PC-9 (cell line): ENCODE measurements around the gene KRABD2.

Experiments used
- BruUV-seq: library from RNA; stranded (reverse); fragments of 400-500 nt; replicated peaks from 2 replicates; lab custom pipeline; 2021; lab: Mats Ljungman, UMichigan
- CTCF ChIA-PET: fragments of 300-600 bp; sonication (Branson Sonifier 250); formaldehyde crosslinking; loops from one replicate; lab custom pipeline; 2022; ENCODE audit warnings: antibody characterized with exemption; lab: Charles Lee
- POLR2A ChIA-PET: fragments of 300-600 bp; sonication (Branson Sonifier 250); formaldehyde crosslinking; loops from one replicate; lab custom pipeline; 2022; ENCODE audit warnings: antibody characterized with exemption; ENCODE audit not compliant: unreplicated experiment; lab: Charles Lee
- DNase-seq, 2 experiments: peaks; one replicate each; pipeline versions ENCODE4 v3.0.0 to v3.0.0-alpha.2; 2015 to 2022; ENCODE audit warnings: mixed read lengths in 1 of 2
- H2AFZ ChIP-seq: fragments of 200-600 bp; sonication (generic); 2 replicates; pipeline ENCODE4 v1.8.1; 2017; ENCODE audit warnings: antibody characterized with exemption
- H3F3A ChIP-seq: fragments of 200-600 bp; sonication (generic); 2 replicates; pipeline ENCODE4 v1.8.1; 2017; ENCODE audit warnings: antibody characterized with exemption, mild to moderate bottlenecking, low read depth; ENCODE audit not compliant: insufficient read depth
- H3K27ac ChIP-seq: fragments of 200-600 bp; sonication (generic); 2 replicates; pipeline ENCODE4 v1.6.1; 2016; ENCODE audit warnings: mixed run types
- H3K27me3 ChIP-seq: fragments of 200-600 bp; sonication (generic); 2 replicates; pipeline ENCODE4 v1.6.1; 2016; ENCODE audit warnings: low read depth, mixed run types; ENCODE audit not compliant: insufficient read depth
- H3K36me3 ChIP-seq: fragments of 200-600 bp; sonication (generic); 2 replicates; pipeline ENCODE4 v1.6.1; 2016; ENCODE audit warnings: low read depth, mixed run types
- H3K4me1 ChIP-seq: fragments of 200-600 bp; sonication (generic); replicated peaks from 2 replicates; pipeline ENCODE4 v1.6.1; 2016; ENCODE audit warnings: mixed run types; ENCODE audit not compliant: insufficient read depth
- H3K4me2 ChIP-seq: fragments of 200-600 bp; sonication (generic); 2 replicates; pipeline ENCODE4 v1.6.1; 2017; ENCODE audit warnings: mixed run types
- H3K4me3 ChIP-seq: fragments of 200-600 bp; sonication (generic); 2 replicates; pipeline ENCODE4 v1.6.1; 2016; ENCODE audit warnings: mixed run types
- H3K79me2 ChIP-seq: fragments of 200-600 bp; sonication (generic); 2 replicates; pipeline ENCODE4 v1.6.1; 2017; ENCODE audit warnings: low read depth, mixed run types
- H3K9me2 ChIP-seq: fragments of 200-600 bp; sonication (generic); 2 replicates; pipeline ENCODE4 v1.8.1; 2017; ENCODE audit warnings: mild to moderate bottlenecking; ENCODE audit not compliant: insufficient read depth
- H3K9me3 ChIP-seq: fragments of 200-600 bp; sonication (generic); 2 replicates; pipeline ENCODE4 v1.8.1; 2016; ENCODE audit warnings: low read depth; ENCODE audit not compliant: insufficient read depth
- H4K20me1 ChIP-seq: fragments of 200-600 bp; sonication (generic); 2 replicates; pipeline ENCODE4 v1.8.1; 2017; ENCODE audit not compliant: insufficient read depth
- CTCF ChIP-seq: fragments of 200-600 bp; sonication (generic); conservative IDR thresholded peaks from 2 replicates; pipeline ENCODE4 v1.6.1; 2017; ENCODE audit warnings: mixed run types, antibody characterized with exemption, mild to moderate bottlenecking, moderate library complexity
- EZH2 ChIP-seq: fragments of 200-600 bp; sonication (generic); IDR thresholded peaks from 2 replicates; pipeline ENCODE4 v1.8.0; 2017; ENCODE audit warnings: antibody characterized with exemption, low read depth
- intact Hi-C: fragments of 100-400 bp; cut with micrococcal nuclease; formaldehyde crosslinking; loops from one replicate; pipeline ENCODE4 v1.10.0; 2022; ENCODE audit not compliant: unreplicated experiment

KRABD2 gene

GRCh38 chr17:8339540-8339939 lies 37.0 kb downstream of the KRABD2 start, which contains the start of gene ODF4:
ODF4 (plus strand) TSS chr17:8339840; CDS start chr17:8340052, 212 bp downstream.
- Histone ChIP-seq H3K4me1 (no peaks in the 10 kb centered on the region), H2AFZ (no peak within 1 kb of the TSS), H3K36me3 (no peaks in the 10 kb centered on the region), H3K4me2 (no peak within 1 kb of the TSS), H3F3A (no peaks in the 10 kb centered on the region), H3K27ac (no peak within 1 kb of the TSS), H3K9me3 (no peaks in the 10 kb centered on the region), H3K27me3 (no peaks in the 10 kb centered on the region), H3K4me3 (no peak within 1 kb of the TSS), H3K9me2 (no peaks in the 10 kb centered on the region), H4K20me1 (no peaks in the 10 kb centered on the region), H3K79me2 (no peaks in the 10 kb centered on the region)
- TF ChIP-seq CTCF (no peak), EZH2 (no peak)
- BruUV-seq = no TSS peak
- no peak for DNase-seq
- intact Hi-C loops = no loop called here
- ChIA-PET CTCF (no interaction called here), POLR2A (interaction anchor here (0.6 kb wide), 1 partner anchor 428 kb away, joined by 5 read pairs; no protein-coding TSS in a partner anchor)

- Histone ChIP-seq H3K4me3 (no peak overlapping the region), H3K27me3 (no peaks in the 10 kb centered on the region), H2AFZ (no peak overlapping the region), H3K79me2 (no peaks in the 10 kb centered on the region), H3K27ac (no peak overlapping the region), H3F3A (no peaks in the 10 kb centered on the region), H3K36me3 (no peaks in the 10 kb centered on the region), H4K20me1 (no peaks in the 10 kb centered on the region), H3K4me2 (no peak overlapping the region), H3K9me3 (no peaks in the 10 kb centered on the region), H3K4me1 (no peaks in the 10 kb centered on the region), H3K9me2 (no peaks in the 10 kb centered on the region)
- DNase-seq = no peak
- no TSS peak for BruUV-seq
- no peak for TF ChIP-seq EZH2
- no peak for TF ChIP-seq CTCF
- intact Hi-C loops = no loop called here
- POLR2A ChIA-PET = no interaction called here
- CTCF ChIA-PET = interaction anchor here (0.6 kb wide), 1 partner anchor 95 kb away, joined by 4 read pairs; no protein-coding TSS in a partner anchor
Observed at GRCh38 chr17:8338753-8339140, 37.8 kb downstream of the KRABD2 start.

GRCh38 chr17:8337802-8338752 lies 38.4 kb downstream of the KRABD2 start:
- Histone ChIP-seq H3F3A (no peaks in the 10 kb centered on the region), H2AFZ (no peak overlapping the region), H3K4me2 (no peak overlapping the region), H4K20me1 (no peaks in the 10 kb centered on the region), H3K9me3 (no peaks in the 10 kb centered on the region), H3K27ac (no peak overlapping the region), H3K9me2 (no peaks in the 10 kb centered on the region), H3K36me3 (no peaks in the 10 kb centered on the region), H3K27me3 (no peaks in the 10 kb centered on the region), H3K79me2 (no peaks in the 10 kb centered on the region), H3K4me1 (no peaks in the 10 kb centered on the region), H3K4me3 (no peak overlapping the region)
- no TSS peak for BruUV-seq
- intact Hi-C loops = no loop called here
- no peak for TF ChIP-seq EZH2
- no peak for TF ChIP-seq CTCF
- DNase-seq = no peak
- ChIA-PET CTCF (interaction anchor here (0.5 kb wide), 1 partner anchor 658 kb away, joined by 10 read pairs; no protein-coding TSS in a partner anchor), POLR2A (interaction anchor here (0.6 to 0.7 kb wide), 2 partner anchors 125 to 612 kb away, joined by 3 read pairs; no protein-coding TSS in a partner anchor)
